Psoas muscle (tissue), 8 donors: ENCODE measurements around the gene ATP5PB. TPM values are rescaled to one million over a fixed set of nuclear protein-coding genes. Genes with fewer than 3 reads are reported as not detected.
A peak's percentile ranks its signal among the peaks of the same experiment; 100 is the strongest.

Experiments used
- ATAC-seq, 4 donors: fragments of 200-7000 bp; cut with Tn5 transposase; one replicate each; pipeline ENCODE4 v1.9.1; 2020; ENCODE audit warnings: moderate library complexity in 3 of 4, mild to moderate bottlenecking in 2 of 4
- DNase-seq, 2 donors: peaks; one replicate each; pipeline ENCODE4 v3.0.0-alpha.2; 2020
- H3K27ac ChIP-seq: fragments of 200-600 bp; one replicate; pipeline ENCODE4 v1.8.0; 2022
- H3K27me3 ChIP-seq, 3 donors: fragments of 200-600 bp in 1 of 3; one replicate each; pipeline versions ENCODE4 v1.6.1 to v1.8.0; 2013 to 2022; ENCODE audit warnings: low read length in 2 of 3, mild to moderate bottlenecking in 2 of 3, moderate library complexity in 1 of 3; ENCODE audit not compliant: insufficient read depth in 3 of 3
- H3K36me3 ChIP-seq, 2 donors: fragments of 200-600 bp in 1 of 2; one replicate each; pipeline versions ENCODE4 v1.6.1 to v1.8.0; 2013 to 2022; ENCODE audit warnings: low read depth in 1 of 2, mild to moderate bottlenecking in 1 of 2, moderate library complexity in 1 of 2; ENCODE audit not compliant: insufficient read depth in 1 of 2
- H3K4me1 ChIP-seq: fragments of 200-600 bp; one replicate; pipeline ENCODE4 v1.8.0; 2022
- H3K4me3 ChIP-seq: fragments of 200-600 bp; one replicate; pipeline ENCODE4 v1.8.0; 2022; ENCODE audit warnings: mild to moderate bottlenecking
- H3K9me3 ChIP-seq: fragments of 200-600 bp; one replicate; pipeline ENCODE4 v1.8.0; 2022
- CTCF ChIP-seq: fragments of 200-600 bp; IDR thresholded peaks from one replicate; pipeline ENCODE4 v1.8.0; 2022; ENCODE audit warnings: antibody characterized with exemption
- WGBS, 3 donors: extraction: QIAGEN DNeasy Blood & Tissue Kit; methylation state at CpG; one replicate each; pipeline versions ENCODE4 v1.1.6 to v1.1.7; 2013; 5-methylcytosine and 5-hydroxymethylcytosine counted together
- intact Hi-C, 2 donors: fragments of 100-400 bp; cut with DNase I; formaldehyde crosslinking; loops; one replicate each; pipeline versions ENCODE4 v1.11.0 to v1.14.2; 2022
- polyA plus RNA-seq, 3 donors: library from polyadenylated mRNA; stranded (reverse); fragments of 200-250 nt; gene quantifications; one replicate each; pipeline ENCODE4 v1.2.3, GENCODE V29; 2013
- total RNA-seq, 4 donors: library from RNA; stranded (reverse); fragmentation: NEBNext Ultra II Directional in 2 of 4; extraction: Animal tissue kit (Norgen Biotek cat#: 25700) in 2 of 4; gene quantifications; one replicate each; pipeline versions ENCODE4 v1.2.1 to v1.2.4, GENCODE V29; 2021 to 2023
- donor health status: healthy with polysubstance abuse.
- donor health status: DM: no; HTN: no; CAD: no; lungs with moderate emphysema.
- donor health status: Bipolar disorder and iron deficiency.
- donor health status: healthy.
- donor health status: DM: yes; HTN: yes; CAD: no.
- donor health status: DM: no; HTN: no; CAD: no.
- donor health status: DM: no; HTN: no; CAD: no.
- donor health status: DM: yes; HTN: yes; CAD: no.

Gene ATP5PB
- total and polyA plus RNA-seq, 7 donors, result 272 to 649 (median 428) TPM

GRCh38 chr1:111505641-111506119, 56.4 kb downstream of the ATP5PB start:
- no peaks in the 10 kb centered on the region for H3K36me3 ChIP-seq
- no peaks in the 10 kb centered on the region for H3K27me3 ChIP-seq
- no peak for ATAC-seq
- no peaks in the 10 kb centered on the region for H3K9me3 ChIP-seq
- peaks cover 27% of the 10 kb centered on the region for H3K4me1 ChIP-seq
- TF ChIP-seq CTCF, result no peak
- no peak overlapping the region for H3K27ac ChIP-seq
- H3K4me3 ChIP-seq, result no peak overlapping the region
- WGBS, 3 donors, result 85 to 91% (median 86%) methylated on average over 6 of the region's 6 CpGs
- no peak for DNase-seq
- intact Hi-C loops, result loop anchor here in 1 of 2 donors (5.0 kb wide), 1 partner anchor 262 kb away; no protein-coding TSS in a partner anchor

GRCh38 chr1:111506561-111506960, 57.3 kb downstream of the ATP5PB start:
- no peak for TF ChIP-seq CTCF
- Histone ChIP-seq H3K27me3 (no peaks in the 10 kb centered on the region), H3K4me3 (no peak overlapping the region), H3K4me1 (peaks cover 27% of the 10 kb centered on the region), H3K27ac (no peak overlapping the region), H3K9me3 (no peaks in the 10 kb centered on the region), H3K36me3 (no peaks in the 10 kb centered on the region)
- DNase-seq (no peak), ATAC-seq (no peak)
- intact Hi-C loops, result loop anchor here in 1 of 2 donors (5.0 kb wide), 1 partner anchor 261 kb away; no protein-coding TSS in a partner anchor
- WGBS, 3 donors, result 45 to 76% (median 50%) methylated on average over 2 of the region's 2 CpGs

GRCh38 chr1:111507411-111508201, 58.3 kb downstream of the ATP5PB start:
- peak overlapping the region; percentile 40 for H3K4me3 ChIP-seq
- intact Hi-C loops, result loop anchor here (2.0 to 5.0 kb wide), 2 partner anchors 149 to 260 kb away; no protein-coding TSS in a partner anchor
- peak overlapping the region; percentile 89 for H3K27ac ChIP-seq
- no peaks in the 10 kb centered on the region for H3K36me3 ChIP-seq
- 13 to 20% (median 16%) methylated on average over 15 of the region's 15 CpGs for WGBS, 3 donors
- no peak for TF ChIP-seq CTCF
- peaks cover 27% of the 10 kb centered on the region for H3K4me1 ChIP-seq
- peak; percentile 80 to 86 for DNase-seq
- no peaks in the 10 kb centered on the region for H3K9me3 ChIP-seq
- H3K27me3 ChIP-seq, result no peaks in the 10 kb centered on the region
- peak; percentile 74 to 83 (median 75) for ATAC-seq

- ATAC-seq (no peak), DNase-seq (no peak)
- peaks cover 27% of the 10 kb centered on the region for H3K4me1 ChIP-seq
- peak overlapping the region; percentile 12 for H3K27ac ChIP-seq
- no peaks in the 10 kb centered on the region for H3K36me3 ChIP-seq
- 34 to 37% (median 36%) methylated on average over 3 of the region's 3 CpGs for WGBS, 3 donors
- no peak for TF ChIP-seq CTCF
- intact Hi-C loops, result loop anchor here (2.0 to 5.0 kb wide), 2 partner anchors 147 to 257 kb away; no protein-coding TSS in a partner anchor
- H3K4me3 ChIP-seq, result no peak overlapping the region
- no peaks in the 10 kb centered on the region for H3K9me3 ChIP-seq
- no peaks in the 10 kb centered on the region for H3K27me3 ChIP-seq
These were observed 60.7 kb downstream of the ATP5PB start for GRCh38 chr1:111509997-111510375.
